ENCODE results near the gene FAM111A. TPM values are rescaled to one million over a fixed set of nuclear protein-coding genes. Genes with fewer than 3 reads are reported as not detected.

Gene FAM111A
- total RNA-seq, 1 experiment from 2014 or later: 20.1 TPM

DNA sequence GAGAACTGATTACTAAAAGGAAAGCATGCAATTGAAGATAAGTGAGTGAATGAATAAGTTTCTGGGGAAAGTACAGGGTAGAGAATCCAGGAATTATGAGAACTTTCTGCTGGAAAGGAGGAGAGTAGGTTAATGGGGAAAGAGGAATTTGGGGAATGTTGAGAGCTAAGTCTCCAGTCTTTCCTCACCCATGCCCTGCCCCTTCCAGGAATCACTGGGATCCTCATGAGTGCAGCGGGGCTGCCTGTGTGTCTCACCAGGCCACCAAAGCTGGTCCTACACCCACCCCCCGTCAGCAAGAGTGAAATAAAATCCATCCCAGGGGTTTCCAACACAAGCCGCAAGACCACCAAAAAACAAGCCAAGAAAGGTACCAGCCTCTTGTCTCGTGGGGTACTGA is 46.3 kb downstream of the FAM111A start:
- Histone ChIP-seq H2BK5ac (ENCODE audit: insufficient read length, low read length) (no peak overlapping the region), H3K18ac (ENCODE audit: insufficient read length, low read depth, low read length) (no peak overlapping the region), H2BK20ac (ENCODE audit: low read depth, low read length, poor library complexity, severe bottlenecking) (no peak overlapping the region), H4K91ac (ENCODE audit: insufficient read length, low read depth, low read length) (no peak overlapping the region), H4K5ac (ENCODE audit: insufficient read length, low read depth, low read length) (no peak overlapping the region), H3K9me3 (ENCODE audit: control insufficient read depth, low read depth, low read length) (no peaks in the 10 kb centered on the region), H3T11ph (ENCODE audit: low read length) (no peak overlapping the region), H3K4ac (ENCODE audit: low read depth, low read length) (no peak overlapping the region), H3K14ac (ENCODE audit: insufficient read depth, low read length) (no peak overlapping the region), H4K8ac (replicated peaks; ENCODE audit: insufficient read length, low read depth, low read length) (no peak overlapping the region), H3K79me1 (ENCODE audit: insufficient read depth, low read depth, low read length, poor library complexity, severe bottlenecking) (peaks cover 3% of the 10 kb centered on the region), H3K4me1 (ENCODE audit: insufficient read depth, low read length) (no peaks in the 10 kb centered on the region; the same call in 1 of the 2 replicates), H2AFZ (ENCODE audit: low read length) (no peak overlapping the region), H3K27ac (ENCODE audit: insufficient read length, low read depth, low read length) (no peak overlapping the region), H3K79me2 (ENCODE audit: insufficient read depth, low read length) (no peaks in the 10 kb centered on the region), H3K27me3 (ENCODE audit: insufficient read depth, low read length) (no peaks in the 10 kb centered on the region), H3K23me2 (ENCODE audit: insufficient read length, low read depth, low read length, poor library complexity, severe bottlenecking) (no peaks in the 10 kb centered on the region), H4K20me1 (ENCODE audit: control insufficient read depth, insufficient read depth, insufficient read length) (no peaks in the 10 kb centered on the region), H3K9ac (ENCODE audit: extremely low read depth, insufficient read length, low read length) (no peak overlapping the region), H3K23ac (ENCODE audit: insufficient read length, low read depth, low read length) (no peak overlapping the region), H2BK15ac (ENCODE audit: low read depth, low read length) (no peak overlapping the region), H2BK12ac (ENCODE audit: insufficient read length, low read depth, low read length) (no peak overlapping the region), H2AK5ac (ENCODE audit: insufficient read length, low read length) (no peak overlapping the region), H2BK120ac (ENCODE audit: low read depth, low read length, poor library complexity, severe bottlenecking) (no peak overlapping the region), H3K56ac (ENCODE audit: insufficient read length, low read depth, low read length) (no peak overlapping the region), H3K4me2 (ENCODE audit: insufficient read depth, insufficient read length, low read length) (no peak overlapping the region)
- WGBS (ENCODE audit: extremely low coverage, insufficient read length, low lambda C conversion rate): no CpG with 5 or more reads among the region's 4 CpGs
- peaks cover 17 to 18% of the 10 kb centered on the region in 2 experiments for H3K4me1 Mint-ChIP-seq
- no peaks in the 10 kb centered on the region for H3K9me3 Mint-ChIP-seq
- H3K27me3 Mint-ChIP-seq (ENCODE audit: low read depth): no peaks in the 10 kb centered on the region; the same call in 1 of the 2 replicates
- TF ChIP-seq, protein P1, sequence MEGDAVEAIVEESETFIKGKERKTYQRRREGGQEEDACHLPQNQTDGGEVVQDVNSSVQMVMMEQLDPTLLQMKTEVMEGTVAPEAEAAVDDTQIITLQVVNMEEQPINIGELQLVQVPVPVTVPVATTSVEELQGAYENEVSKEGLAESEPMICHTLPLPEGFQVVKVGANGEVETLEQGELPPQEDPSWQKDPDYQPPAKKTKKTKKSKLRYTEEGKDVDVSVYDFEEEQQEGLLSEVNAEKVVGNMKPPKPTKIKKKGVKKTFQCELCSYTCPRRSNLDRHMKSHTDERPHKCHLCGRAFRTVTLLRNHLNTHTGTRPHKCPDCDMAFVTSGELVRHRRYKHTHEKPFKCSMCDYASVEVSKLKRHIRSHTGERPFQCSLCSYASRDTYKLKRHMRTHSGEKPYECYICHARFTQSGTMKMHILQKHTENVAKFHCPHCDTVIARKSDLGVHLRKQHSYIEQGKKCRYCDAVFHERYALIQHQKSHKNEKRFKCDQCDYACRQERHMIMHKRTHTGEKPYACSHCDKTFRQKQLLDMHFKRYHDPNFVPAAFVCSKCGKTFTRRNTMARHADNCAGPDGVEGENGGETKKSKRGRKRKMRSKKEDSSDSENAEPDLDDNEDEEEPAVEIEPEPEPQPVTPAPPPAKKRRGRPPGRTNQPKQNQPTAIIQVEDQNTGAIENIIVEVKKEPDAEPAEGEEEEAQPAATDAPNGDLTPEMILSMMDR (conservative IDR thresholded peaks at IDR 0.05): no peak
- H3K36me3 Mint-ChIP-seq (ENCODE audit: insufficient read depth in 1 of 3, low read depth in 3 of 3): peaks cover 11 to 52% (median 32%) of the 10 kb centered on the region in 3 experiments; a peak in 6 of 7 replicates
- DNase-seq: no peak
- peak overlapping the region in 2 of 3 experiments; percentile 11 to 24; a peak in 1 of 7 replicates for H3K27ac Mint-ChIP-seq
- H3K4me3 Mint-ChIP-seq: no peak overlapping the region
